ENCODE data around the gene PADI4. TPM values are rescaled to one million over a fixed set of nuclear protein-coding genes. Genes with fewer than 3 reads are reported as not detected.

PADI4 gene
- total and polyA plus RNA-seq, 2 of the 4 experiments (the other 2 are of a cell fraction), result not detected

- ATAC-seq (ENCODE audit: low read depth) (no peak), DNase-seq (no peak)
- Histone ChIP-seq H3K4me2 (ENCODE audit: low read depth, low read length) (no peak overlapping the region), H3K18ac (ENCODE audit: low read depth, low read length) (no peak overlapping the region), H4K8ac (ENCODE audit: low read depth in 2 of 2, low read length in 2 of 2) (no peak overlapping the region), H3K9ac (ENCODE audit: low read depth, low read length) (no peak overlapping the region), H3K4me1 (ENCODE audit: control insufficient read depth, insufficient read depth, low read length) (peaks cover 2% of the 10 kb centered on the region), H2BK20ac (ENCODE audit: low read depth, low read length) (no peak overlapping the region), H3K79me1 (ENCODE audit: low read depth in 1 of 2, low read length in 2 of 2) (no peaks in the 10 kb centered on the region), H4K5ac (ENCODE audit: low read depth, low read length) (no peak overlapping the region), H4K91ac (ENCODE audit: insufficient read depth, low read depth, low read length) (no peak overlapping the region), H3K23ac (ENCODE audit: low read depth, low read length) (no peak overlapping the region), H2AK5ac (ENCODE audit: low read depth, low read length) (no peak overlapping the region), H3K9me3 (ENCODE audit: control insufficient read depth, insufficient read depth, low read length) (no peaks in the 10 kb centered on the region; the same call in 1 of the 2 replicates), H2BK120ac (ENCODE audit: low read depth, low read length) (no peak overlapping the region), H3K27me3 (ENCODE audit: control insufficient read depth, insufficient read depth, low read length) (peaks cover 10% of the 10 kb centered on the region), H3K36me3 (ENCODE audit: control insufficient read depth, insufficient read depth, low read length) (no peaks in the 10 kb centered on the region), H3K9me1 (ENCODE audit: insufficient read depth, low read length) (no peaks in the 10 kb centered on the region), H4K20me1 (ENCODE audit: insufficient read depth, low read length) (no peaks in the 10 kb centered on the region), H2BK5ac (ENCODE audit: low read depth, low read length, poor library complexity, severe bottlenecking) (no peak overlapping the region), H2AK9ac (replicated peaks; ENCODE audit: low read depth, low read length, poor library complexity) (no peak overlapping the region), H3K4ac (ENCODE audit: low read depth, low read length) (no peak overlapping the region), H2AFZ (replicated peaks; ENCODE audit: low read length, poor library complexity) (no peak overlapping the region), H3K56ac (ENCODE audit: extremely low read depth, insufficient read depth, low read length) (no peak overlapping the region), H3K27ac (ENCODE audit: insufficient read depth, low read length) (no peak overlapping the region), H3K14ac (replicated peaks; ENCODE audit: low read depth, low read length) (no peak overlapping the region), H2BK15ac (ENCODE audit: low read depth, low read length) (no peak overlapping the region), H3K4me3 (ENCODE audit: insufficient read depth, low read depth, low read length) (no peak overlapping the region)
- in situ Hi-C loops (cut with MboI; ENCODE audit: low sequenced_read_pairs), result no loop called here
- CTCF ChIA-PET, result no interaction called here
- no TSS peak for BruUV-seq (replicated peaks)
- 100% methylated on average over 2 of the region's 3 CpGs; no CpG with 5 or more reads in 1 of the 2 experiments for WGBS, 2 experiments (ENCODE audit: extremely low coverage in 2 of 2, insufficient read length in 1 of 2)
- dilution Hi-C loops (cut with HindIII; ENCODE audit: low sequenced_read_pairs, unreplicated experiment), result no loop called here
- TF ChIP-seq MAFK (IDR thresholded peaks at IDR 0.05; ENCODE audit: low read depth, low read length) (no peak), SMC3 (IDR thresholded peaks at IDR 0.05; ENCODE audit: low read depth, low read length) (no peak), CTCF (conservative IDR thresholded peaks at IDR 0.05; ENCODE audit: low read depth, low read length) (no peak), BHLHE40 (IDR thresholded peaks at IDR 0.05; ENCODE audit: low read depth, low read length) (no peak), MXI1 (IDR thresholded peaks at IDR 0.05; ENCODE audit: borderline replicate concordance, low read depth, low read length) (no peak), ELK1 (IDR thresholded peaks at IDR 0.05; ENCODE audit: borderline replicate concordance, low read depth, low read length) (no peak), CHD1 (IDR thresholded peaks at IDR 0.05; ENCODE audit: low read depth, low read length) (no peak)
- POLR2A ChIA-PET (ENCODE audit: unreplicated experiment), result no interaction called here
- intact Hi-C loops (cut with micrococcal nuclease), result no loop called here
These were observed 17.4 kb upstream of the PADI4 start for GRCh38 chr1:17290553-17290952.

Measured in IMR-90 (cell line).